GM12892 (cell line): ENCODE data around the gene SPTBN1.

ENCODE experiments used
- DNase-seq: peaks from one replicate; pipeline ENCODE4 v3.0.0; 2011; ENCODE audit not compliant: insufficient read length
- FAIRE-seq: peaks from 2 replicates; lab custom pipeline; 2011; peaks lifted over from hg19 to GRCh38; lab: Jason Lieb, UNC
- POLR2A ChIP-seq: IDR thresholded peaks from 2 replicates; pipeline ENCODE4 v1.6.1; 2011; ENCODE audit warnings: low read depth, low read length, control low read depth
- POLR2AphosphoS5 ChIP-seq: IDR thresholded peaks from 2 replicates; pipeline ENCODE4 v1.6.1; 2011; ENCODE audit warnings: low read depth, low read length, control low read depth
- TAF1 ChIP-seq: IDR thresholded peaks from 2 replicates; pipeline ENCODE4 v1.6.1; 2011; ENCODE audit warnings: low read depth, mild to moderate bottlenecking, control low read depth, low read length, borderline replicate concordance

Gene SPTBN1

GRCh38 chr2:54549917-54550518, 93.9 kb downstream of the SPTBN1 start:
- TF ChIP-seq POLR2AphosphoS5 (no peak), POLR2A (no peak), TAF1 (no peak)
- DNase-seq (no peak), FAIRE-seq (no peak)

- FAIRE-seq, result no peak
- TF ChIP-seq TAF1 (no peak), POLR2AphosphoS5 (no peak)
- no peak for DNase-seq
Measured at GRCh38 chr2:54550547-54550946, 94.4 kb downstream of the SPTBN1 start.

GRCh38 chr2:54551123-54551756, 95.1 kb downstream of the SPTBN1 start:
- no peak for FAIRE-seq
- TF ChIP-seq POLR2AphosphoS5 (no peak), POLR2A (no peak), TAF1 (no peak)
- no peak for DNase-seq

- no peak for FAIRE-seq
- TF ChIP-seq TAF1, result no peak
- no peak for TF ChIP-seq POLR2A
- TF ChIP-seq POLR2AphosphoS5, result no peak
- DNase-seq, result no peak
Measured at GRCh38 chr2:54553075-54553474, 96.9 kb downstream of the SPTBN1 start.

- no peak for TF ChIP-seq POLR2A
- TF ChIP-seq TAF1, result no peak
- no peak for TF ChIP-seq POLR2AphosphoS5
- DNase-seq (no peak), FAIRE-seq (no peak)
Measured at GRCh38 chr2:54553775-54554174, 97.6 kb downstream of the SPTBN1 start.

GRCh38 chr2:54555318-54555837, 99.3 kb downstream of the SPTBN1 start:
- FAIRE-seq (no peak), DNase-seq (no peak)
- no peak for TF ChIP-seq POLR2A
- TF ChIP-seq POLR2AphosphoS5, result no peak
- no peak for TF ChIP-seq TAF1

- no peak for FAIRE-seq
- DNase-seq, result no peak
- TF ChIP-seq TAF1 (no peak), POLR2AphosphoS5 (no peak), POLR2A (no peak)
Measured at GRCh38 chr2:54556621-54557121, 100.5 kb downstream of the SPTBN1 start.

GRCh38 chr2:54557211-54557600, 101.1 kb downstream of the SPTBN1 start:
- TF ChIP-seq POLR2AphosphoS5 (no peak), POLR2A (no peak), TAF1 (no peak)
- DNase-seq (no peak), FAIRE-seq (no peak)

- DNase-seq, result no peak
- TF ChIP-seq POLR2A (peak; percentile 25; the same call in 1 of the 2 replicates), POLR2AphosphoS5 (no peak), TAF1 (0 out of 2 replicates have a peak, but pooled peaks have one; percentile 11)
- no peak for FAIRE-seq
Measured at GRCh38 chr2:54557601-54558187, 101.6 kb downstream of the SPTBN1 start.

- TF ChIP-seq POLR2AphosphoS5 (no peak; the same call in 1 of the 2 replicates), POLR2A (peak; percentile 60), TAF1 (0 out of 2 replicates have a peak, but pooled peaks have one; percentile 16)
- FAIRE-seq, result peak; percentile 66
- DNase-seq, result no peak
Measured at GRCh38 chr2:54558188-54559005, 102.3 kb downstream of the SPTBN1 start.

GRCh38 chr2:54559006-54559445, 102.9 kb downstream of the SPTBN1 start:
- TF ChIP-seq TAF1 (no peak), POLR2AphosphoS5 (no peak), POLR2A (no peak)
- no peak for FAIRE-seq
- DNase-seq, result no peak
